GM19240 (cell line): ENCODE data around the gene TCTN2.

Experiments used
- DNase-seq: peaks from one replicate; pipeline ENCODE4 v3.0.0; 2011; ENCODE audit warnings: low spot score; ENCODE audit not compliant: insufficient read length

Gene TCTN2

DNA sequence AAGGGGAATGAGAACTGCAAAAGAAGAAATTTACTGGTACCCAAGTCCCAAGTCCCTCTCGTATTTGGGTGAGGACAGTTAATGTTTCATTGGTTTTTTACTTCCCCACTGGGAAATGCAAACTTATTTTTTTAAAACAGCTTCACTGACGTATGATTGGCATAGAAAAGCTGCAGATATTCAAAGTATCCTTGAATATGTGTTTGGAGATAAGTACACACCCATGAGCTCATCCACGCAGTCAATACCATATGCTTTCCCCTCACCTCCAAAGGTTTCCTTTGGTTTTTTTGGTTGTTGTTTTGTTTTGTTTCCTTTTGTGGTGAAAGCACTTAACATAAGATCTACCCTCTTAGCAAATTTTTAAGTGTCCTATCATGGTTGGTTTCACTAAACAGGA lies 13.1 kb downstream of the TCTN2 start:
- DNase-seq = no peak

- no peak for DNase-seq
These were observed 15.8 kb downstream of the TCTN2 start for GRCh38 chr12:123686636-123687190.

GRCh38 chr12:123690191-123690840 lies 19.4 kb downstream of the TCTN2 start:
- no peak for DNase-seq

DNA sequence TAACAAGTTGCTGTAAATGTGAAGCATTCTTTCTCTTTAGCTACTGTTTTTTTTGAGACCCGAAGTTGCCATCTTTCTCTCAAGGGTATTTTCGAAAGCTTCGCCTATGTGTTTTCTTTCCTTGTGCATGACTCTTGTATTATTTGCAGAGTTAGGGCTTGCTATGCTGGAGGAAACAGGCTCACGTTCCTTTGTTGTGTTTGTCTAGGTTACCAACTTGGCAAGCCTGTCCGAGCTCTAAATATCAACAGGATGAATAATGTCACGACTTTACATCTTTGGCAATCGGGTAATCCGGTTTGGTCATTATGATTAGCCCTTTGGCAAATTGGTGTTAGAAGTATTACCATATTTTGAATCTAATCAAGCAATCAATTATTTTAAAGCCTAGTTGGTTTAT lies 25.3 kb downstream of the TCTN2 start:
- DNase-seq = no peak

DNA sequence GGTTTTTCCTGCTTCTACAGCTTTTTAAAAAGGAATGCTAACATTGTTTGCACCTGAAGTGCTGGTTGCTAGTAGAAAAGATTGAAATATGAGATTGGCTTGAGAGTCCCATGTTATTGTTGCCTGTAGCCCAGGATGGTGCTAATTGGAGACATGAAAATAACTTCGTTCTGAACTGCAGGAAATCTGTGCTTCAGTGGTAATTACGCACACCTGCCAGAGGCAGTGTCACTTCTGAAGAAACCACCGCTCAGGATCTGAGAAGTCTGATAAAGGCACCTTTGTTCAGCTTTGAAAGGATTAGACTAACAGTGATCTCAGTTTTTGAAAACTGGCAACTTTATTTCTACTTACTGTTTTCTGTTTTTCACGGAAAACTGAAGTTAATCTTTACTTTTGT lies 25.7 kb downstream of the TCTN2 start:
- DNase-seq = no peak

GRCh38 chr12:123705935-123706334 lies 35.0 kb downstream of the TCTN2 start:
- DNase-seq = no peak

DNA sequence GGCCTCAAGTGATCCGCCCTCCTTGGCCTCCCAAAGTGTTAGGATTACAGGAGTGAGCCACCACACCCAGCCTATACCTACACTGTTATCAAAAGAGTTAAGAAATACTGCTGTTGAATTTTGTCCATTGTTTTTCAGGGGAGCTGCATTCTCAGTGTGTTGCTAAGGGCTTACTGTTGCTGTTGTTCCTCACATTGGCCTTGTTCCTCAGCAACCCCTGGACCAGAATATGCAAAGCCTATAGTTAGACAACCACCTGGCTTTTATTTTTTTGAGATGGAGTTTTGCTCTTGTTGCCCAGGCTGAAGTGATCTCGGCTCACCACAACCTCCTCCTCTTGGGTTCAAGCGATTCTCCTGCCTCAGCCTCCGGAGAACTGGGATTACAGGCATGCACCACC lies 36.6 kb downstream of the TCTN2 start:
- DNase-seq = no peak

DNA sequence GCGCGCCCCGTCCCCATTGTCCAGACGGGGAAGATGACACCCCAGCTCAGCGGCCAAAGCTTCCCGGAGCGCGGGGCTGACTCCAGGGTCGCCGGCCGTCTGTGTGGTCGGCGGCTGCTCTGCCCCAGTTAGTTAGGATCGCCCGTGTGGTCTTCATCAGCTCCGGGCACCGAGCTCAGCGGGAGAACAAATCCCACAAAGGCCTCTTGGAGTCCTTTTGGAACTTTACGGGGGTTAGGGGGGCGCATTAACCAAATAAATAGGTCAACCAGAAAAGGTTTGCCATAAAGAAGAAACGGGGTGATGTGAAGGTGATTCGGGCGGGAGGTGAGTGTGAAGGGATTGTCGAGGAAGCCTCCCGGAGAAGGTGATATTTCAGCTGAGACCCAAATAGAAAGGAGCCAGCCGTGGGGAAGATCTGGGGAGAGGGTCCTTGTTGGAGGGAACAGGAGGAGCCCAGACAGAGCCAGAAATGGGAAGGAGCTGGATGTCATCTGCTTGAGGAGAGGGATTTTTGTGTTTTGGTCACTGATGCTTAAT lies 41.9 kb downstream of the TCTN2 start:
- DNase-seq = no peak

DNA sequence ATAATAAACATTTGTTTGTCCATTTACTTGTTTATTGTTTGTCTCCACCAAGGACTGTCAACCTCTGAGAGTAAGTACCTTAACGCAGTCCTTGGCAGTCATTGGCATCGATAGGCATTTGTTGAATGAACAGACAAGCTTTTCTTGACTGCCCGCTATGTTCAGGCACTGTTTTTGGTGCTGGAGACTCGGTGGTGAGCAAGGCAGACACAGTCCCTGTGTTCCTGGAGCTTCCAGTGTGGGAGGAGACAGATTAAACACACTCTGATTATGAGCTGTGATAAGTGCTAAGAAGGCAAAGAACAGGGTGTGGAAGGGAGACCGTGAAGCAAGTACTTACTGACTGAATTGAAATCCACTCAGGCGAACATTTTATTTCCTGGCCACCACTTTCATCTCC lies 42.5 kb downstream of the TCTN2 start:
- DNase-seq = no peak

GRCh38 chr12:123713823-123714585 lies 43.1 kb downstream of the TCTN2 start:
- peak; percentile 9 for DNase-seq

DNA sequence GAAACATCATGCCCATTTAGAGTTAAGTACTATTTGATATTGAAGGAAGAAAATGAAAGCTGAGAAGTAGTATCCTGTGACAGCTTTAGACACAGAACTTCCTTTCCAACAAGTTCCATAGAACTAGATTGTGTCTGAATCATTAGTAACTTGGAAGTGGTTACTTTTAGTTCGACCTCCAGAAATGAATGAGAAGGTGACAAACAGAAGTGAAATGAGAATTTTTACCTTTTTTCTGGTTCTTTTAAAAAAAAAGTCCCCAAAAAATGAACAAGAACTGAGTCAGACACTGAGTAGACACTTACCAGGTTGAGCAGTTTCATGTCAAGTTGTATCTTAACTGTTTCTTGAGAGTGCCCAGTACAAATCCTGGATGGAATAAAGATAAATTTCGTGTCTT lies 44.3 kb downstream of the TCTN2 start:
- DNase-seq = no peak

DNA sequence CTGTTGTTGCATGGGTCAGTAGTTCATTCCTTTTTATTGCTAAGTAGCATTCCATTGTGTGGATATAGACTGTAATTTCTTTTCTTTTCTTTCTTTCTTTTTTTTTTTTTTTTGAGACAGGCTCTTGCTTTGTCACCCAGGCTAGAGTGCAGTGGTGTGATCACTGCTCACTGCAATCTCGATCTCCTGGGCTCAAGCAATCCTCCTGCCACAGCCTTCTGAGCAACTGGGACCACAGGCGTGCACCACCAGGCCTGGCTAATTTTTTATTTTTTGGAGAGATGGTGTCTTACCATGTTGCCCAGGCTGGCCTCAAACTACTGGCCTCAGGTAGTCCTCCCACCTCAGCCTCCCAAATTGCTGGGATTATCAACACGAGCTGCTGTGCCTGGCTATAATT lies 46.4 kb downstream of the TCTN2 start:
- no peak for DNase-seq

- no peak for DNase-seq
These were observed 49.4 kb downstream of the TCTN2 start for GRCh38 chr12:123720141-123720814.

DNA sequence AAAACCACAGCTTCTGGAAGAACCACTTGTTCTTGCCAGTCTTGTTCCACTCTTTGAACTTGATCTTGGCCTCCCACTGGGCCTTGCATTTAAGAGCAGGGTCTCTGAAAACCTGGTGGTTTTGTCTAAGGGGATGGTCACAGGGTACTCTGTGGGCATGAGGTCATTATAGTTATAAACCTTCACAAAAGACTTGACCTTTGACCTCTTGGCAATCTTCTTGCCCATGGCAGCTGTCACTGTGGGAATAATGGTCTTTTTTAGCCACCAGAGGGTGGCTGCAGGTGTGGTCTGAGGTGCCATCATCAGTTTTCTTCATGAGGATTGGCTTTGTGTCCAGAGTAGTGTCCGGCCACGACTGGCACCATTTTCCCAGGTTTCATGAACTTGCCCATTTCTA lies 50.3 kb downstream of the TCTN2 start:
- no peak for DNase-seq

DNA sequence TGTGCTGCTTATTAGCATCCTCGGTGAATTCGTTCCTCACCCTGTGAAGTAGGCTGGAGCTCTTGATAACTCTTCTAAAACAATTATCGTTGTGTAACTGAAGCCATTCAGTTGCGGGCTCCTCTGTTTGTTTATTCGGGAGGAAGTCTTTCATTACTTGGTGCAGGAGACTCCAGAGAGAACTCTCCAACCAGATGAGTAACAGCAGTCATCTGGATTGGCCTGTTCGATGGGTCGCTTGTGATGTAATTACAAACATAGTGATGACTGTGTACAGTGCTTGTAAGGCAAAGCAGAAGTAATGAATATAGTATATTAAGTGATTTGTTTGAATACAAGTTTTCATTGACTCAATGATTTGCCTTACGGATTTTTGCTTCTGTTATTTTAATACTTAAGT lies 52.1 kb downstream of the TCTN2 start:
- DNase-seq = no peak

GRCh38 chr12:123723765-123724164 lies 52.9 kb downstream of the TCTN2 start:
- no peak for DNase-seq

GRCh38 chr12:123726244-123726643 lies 55.3 kb downstream of the TCTN2 start:
- no peak for DNase-seq

GRCh38 chr12:123726962-123727361 lies 56.0 kb downstream of the TCTN2 start:
- no peak for DNase-seq

GRCh38 chr12:123727878-123728277 lies 57.0 kb downstream of the TCTN2 start:
- DNase-seq = no peak

GRCh38 chr12:123731596-123731995 lies 60.7 kb downstream of the TCTN2 start:
- no peak for DNase-seq

DNA sequence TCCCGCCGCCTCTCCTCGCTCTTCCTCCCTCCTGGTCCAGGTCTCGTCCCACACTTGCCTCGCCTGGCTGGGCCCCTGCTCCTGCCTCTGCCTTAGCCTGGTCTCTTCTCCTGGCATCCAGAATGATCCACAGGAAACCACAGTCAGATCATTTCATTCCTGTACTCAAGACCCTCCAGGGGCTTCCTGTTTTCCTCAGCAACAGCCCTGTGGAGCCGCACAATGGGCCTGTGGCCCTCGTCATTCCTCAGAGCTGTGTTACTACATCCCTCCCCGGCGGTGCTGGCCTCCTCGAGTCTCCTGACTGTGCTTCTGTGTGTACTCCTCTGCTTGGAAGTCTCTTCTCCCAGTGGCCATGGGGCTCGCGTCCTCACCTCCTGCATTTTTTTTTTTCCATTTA lies 61.3 kb downstream of the TCTN2 start:
- no peak for DNase-seq

DNA sequence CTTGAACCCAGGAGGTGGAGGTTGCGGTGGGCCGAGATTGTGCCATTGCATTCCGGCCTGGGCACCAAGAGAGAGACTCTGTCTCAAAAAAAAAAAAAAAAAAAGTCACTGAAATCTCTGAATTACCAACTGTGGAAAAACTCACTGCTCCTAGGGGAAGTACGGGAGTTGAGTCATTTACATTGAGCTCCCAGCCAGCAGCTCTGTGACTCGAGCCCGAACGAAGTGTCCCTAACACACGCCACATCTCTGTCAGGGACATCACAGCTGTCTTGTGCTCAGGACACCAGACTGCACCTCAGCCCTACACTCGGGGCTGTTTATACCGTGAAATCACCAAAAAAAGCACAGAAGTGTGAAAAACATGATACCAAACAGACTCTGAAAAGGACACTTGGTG lies 62.3 kb downstream of the TCTN2 start:
- DNase-seq = no peak
